GM18517 (cell line): ENCODE data around the gene ZAP70.

ENCODE experiments used
- ATAC-seq: cut with Tn5 transposase; IDR thresholded peaks from one replicate; pipeline ENCODE4 v1.9.1; 2021; ENCODE audit warnings: mild to moderate bottlenecking, moderate library complexity; ENCODE audit not compliant: unreplicated experiment

Gene ZAP70

GRCh38 chr2:97775074-97775473 is 61.7 kb downstream of the ZAP70 start:
- ATAC-seq = no peak

GRCh38 chr2:97779141-97779540 is 65.8 kb downstream of the ZAP70 start:
- no peak for ATAC-seq

GRCh38 chr2:97781981-97782380 is 68.6 kb downstream of the ZAP70 start:
- no peak for ATAC-seq

GRCh38 chr2:97784953-97785352 is 71.6 kb downstream of the ZAP70 start:
- ATAC-seq = no peak

GRCh38 chr2:97785818-97786217 is 72.4 kb downstream of the ZAP70 start:
- no peak for ATAC-seq

GRCh38 chr2:97788986-97789644 is 75.7 kb downstream of the ZAP70 start:
- ATAC-seq = no peak
